ENCODE measurements around the gene PCDHA1. TPM values are rescaled to one million over a fixed set of nuclear protein-coding genes. Genes with fewer than 3 reads are reported as not detected.

The PCDHA1 gene
- total and polyA plus RNA-seq, 2 of the 13 experiments (the other 11 are each of a cell fraction or from before 2014, with no cell fraction given) = not detected

GRCh38 chr5:140953234-140953633 lies 167.3 kb downstream of the PCDHA1 start:
- no peak overlapping the region for H3K4me2 ChIP-seq (ENCODE audit: low read depth, low read length)
- intact Hi-C loops (cut with micrococcal nuclease; ENCODE audit: unreplicated experiment) = no loop called here
- no peaks in the 10 kb centered on the region for H3K36me3 ChIP-seq (replicated peaks in 1 of 2; ENCODE audit: control insufficient read depth in 1 of 2, insufficient read depth in 2 of 2, low read length in 2 of 2)
- DNase-seq (ENCODE audit: low spot score) (no peak), ATAC-seq (no peak), FAIRE-seq (no peak)
- H3K4me3 ChIP-seq (replicated peaks in 1 of 3; ENCODE audit: insufficient read depth in 1 of 3, low read depth in 2 of 3, low read length in 3 of 3) = no peak overlapping the region
- in situ Hi-C loops (cut with HindIII; ENCODE audit: extremely low pct_ligation_motif_present, low pct_unique_long_range_greater_than_20kb) = no loop called here
- no peaks in the 10 kb centered on the region for H3K9me3 ChIP-seq (ENCODE audit: low read length)
- 2% methylated on average over 2 of the region's 2 CpGs for WGBS (ENCODE audit: low lambda C conversion rate)
- H3K9ac ChIP-seq (ENCODE audit: insufficient read depth, low read depth, low read length) = no peak overlapping the region
- H3K4me1 ChIP-seq (ENCODE audit: insufficient read depth, low read length) = no peaks in the 10 kb centered on the region
- no peak overlapping the region for H3K27ac ChIP-seq (ENCODE audit: extremely low read length, insufficient read depth, low read length)
- no peak overlapping the region for H2AFZ ChIP-seq (ENCODE audit: low read length)
- no peaks in the 10 kb centered on the region for H4K20me1 ChIP-seq (ENCODE audit: insufficient read depth, low read length)
- ChIA-PET POLR2A (no interaction called here), CTCF (ENCODE audit: low intra/inter-chr PET ratio, low total read pairs) (no interaction called here)
- BruUV-seq (replicated peaks) = no TSS peak
- no peaks in the 10 kb centered on the region for H3K79me2 ChIP-seq (ENCODE audit: insufficient read depth, low read length)
- TF ChIP-seq KDM3A (CRISPR knock-in tag; IDR thresholded peaks at IDR 0.05; ENCODE audit: low read depth) (no peak), ZBTB33 (CRISPR knock-in tag; IDR thresholded peaks at IDR 0.05) (no peak), ZNF136 (CRISPR knock-in tag; IDR thresholded peaks at IDR 0.05; ENCODE audit: low read depth) (no peak), ETV6 (CRISPR knock-in tag; conservative IDR thresholded peaks at IDR 0.05) (no peak), ZNF891 (CRISPR knock-in tag; IDR thresholded peaks at IDR 0.05) (no peak), ZFP36 (IDR thresholded peaks at IDR 0.05; ENCODE audit: borderline replicate concordance, low read depth, low read length, partially characterized antibody) (no peak), AFF4 (CRISPR knock-in tag; IDR thresholded peaks at IDR 0.05) (no peak), ZNF547 (CRISPR knock-in tag; IDR thresholded peaks at IDR 0.05) (no peak), E2F5 (CRISPR knock-in tag; conservative IDR thresholded peaks at IDR 0.05) (no peak), HIVEP1 (CRISPR knock-in tag; IDR thresholded peaks at IDR 0.05) (no peak), ZNF143 (CRISPR knock-in tag; IDR thresholded peaks at IDR 0.05) (no peak), JDP2 (CRISPR knock-in tag; IDR thresholded peaks at IDR 0.05; ENCODE audit: borderline replicate concordance) (no peak), ZNF280D (CRISPR knock-in tag; IDR thresholded peaks at IDR 0.05) (no peak), ZNF784 (CRISPR knock-in tag; IDR thresholded peaks at IDR 0.05; ENCODE audit: borderline replicate concordance) (no peak)
- H3K27me3 ChIP-seq (ENCODE audit: control insufficient read depth in 1 of 2, insufficient read depth in 2 of 2, low read length in 2 of 2) = no peaks in the 10 kb centered on the region
